HEK293 (cell line): ENCODE results near the gene BTN2A1.

ENCODE experiments used
- CTCF ChIA-PET: fragments of 350-600 bp; formaldehyde crosslinking; extraction: SDS; loops from one replicate; lab custom pipeline; 2021; ENCODE audit warnings: antibody characterized with exemption; lab: Yijun Ruan, JAX
- POLR2A ChIA-PET: fragments of 300-600 bp; formaldehyde crosslinking; extraction: SDS; loops from one replicate; lab custom pipeline; 2020; ENCODE audit warnings: antibody characterized with exemption, inconsistent platforms; lab: Yijun Ruan, JAX
- H3K27ac ChIP-seq: fragments of 200-500 bp; sonication (Bioruptor generic); 2 replicates; pipeline ENCODE4 v1.5.1; 2014; ENCODE audit warnings: low read depth, low read length, control low read depth, inconsistent platforms; ENCODE audit errors: extremely low read depth
- H3K36me3 ChIP-seq, 2 experiments: fragments of 200-500 bp in 1 of 2; sonication (Bioruptor generic) in 1 of 2; 1 replicate in 1 of 2; 2 replicates in 1 of 2; pipeline ENCODE4 v1.5.1; 2014 to 2017; ENCODE audit warnings: inconsistent platforms in 2 of 2, low read length in 2 of 2; ENCODE audit not compliant: control insufficient read depth in 2 of 2, insufficient read depth in 1 of 2
- H3K4me1 ChIP-seq: fragments of 200-500 bp; sonication (Bioruptor generic); 2 replicates; pipeline ENCODE4 v1.5.1; 2014; ENCODE audit warnings: mild to moderate bottlenecking, low read length, inconsistent platforms; ENCODE audit not compliant: control insufficient read depth, insufficient read depth
- H3K4me3 ChIP-seq: 2 replicates; pipeline ENCODE4 v1.5.1; 2011; ENCODE audit warnings: low read depth, mild to moderate bottlenecking, control low read depth, low read length, moderate library complexity
- H3K9me3 ChIP-seq: fragments of 200-500 bp; sonication (Bioruptor generic); 2 replicates; pipeline ENCODE4 v1.5.1; 2014; ENCODE audit warnings: low read depth, low read length, inconsistent platforms; ENCODE audit not compliant: control insufficient read depth, insufficient read depth
- HOXC10 ChIP-seq: sonication (generic); formaldehyde crosslinking; IDR thresholded peaks from 2 replicates; pipeline ENCODE4 v1.8.1; 2023; ENCODE audit warnings: mild to moderate bottlenecking, missing genetic modification reagents
- IKZF3 ChIP-seq: fragments of 450-650 bp; IDR thresholded peaks from 2 replicates; pipeline ENCODE4 v1.5.0; 2018; ENCODE audit warnings: missing biosample characterization, mild to moderate bottlenecking, missing genetic modification characterization, moderate library complexity
- MYNN ChIP-seq: fragments of 450-650 bp; formaldehyde crosslinking; IDR thresholded peaks from 2 replicates; pipeline ENCODE4 v1.5.1; 2016; ENCODE audit warnings: missing biosample characterization, missing genetic modification characterization, borderline replicate concordance
- MZF1 ChIP-seq: fragments of 450-650 bp; formaldehyde crosslinking; IDR thresholded peaks from 2 replicates; pipeline ENCODE4 v1.5.1; 2017; ENCODE audit warnings: missing biosample characterization, missing genetic modification characterization, borderline replicate concordance
- SETDB1 ChIP-seq: IDR thresholded peaks from one replicate; pipeline ENCODE4 v1.6.1; 2017; ENCODE audit warnings: mild to moderate bottlenecking, low read length, moderate library complexity, mixed read lengths; ENCODE audit not compliant: insufficient read length
- ZBTB21 ChIP-seq: fragments of 450-650 bp; formaldehyde crosslinking; IDR thresholded peaks from 2 replicates; pipeline ENCODE4 v1.5.1; 2017; ENCODE audit warnings: missing biosample characterization, missing genetic modification characterization
- ZEB2 ChIP-seq: fragments of 450-650 bp; formaldehyde crosslinking; IDR thresholded peaks from 2 replicates; pipeline ENCODE4 v1.5.1; 2016; ENCODE audit warnings: missing biosample characterization, missing genetic modification characterization
- ZFP3 ChIP-seq: fragments of 450-650 bp; formaldehyde crosslinking; IDR thresholded peaks from 2 replicates; pipeline ENCODE4 v1.5.1; 2016; ENCODE audit warnings: low read depth, missing biosample characterization, missing genetic modification characterization
- ZNF138 ChIP-seq: fragments of 450-650 bp; formaldehyde crosslinking; IDR thresholded peaks from 2 replicates; pipeline ENCODE4 v1.5.1; 2016; ENCODE audit warnings: missing biosample characterization, missing genetic modification characterization, borderline replicate concordance
- ZNF146 ChIP-seq: fragments of 450-650 bp; formaldehyde crosslinking; IDR thresholded peaks from 2 replicates; pipeline ENCODE4 v1.5.1; 2016; ENCODE audit warnings: missing biosample characterization, missing genetic modification characterization
- ZNF157 ChIP-seq: fragments of 450-650 bp; formaldehyde crosslinking; IDR thresholded peaks from 2 replicates; pipeline ENCODE4 v1.5.1; 2016; ENCODE audit warnings: missing biosample characterization, missing genetic modification characterization
- ZNF169 ChIP-seq: fragments of 450-650 bp; formaldehyde crosslinking; IDR thresholded peaks from 2 replicates; pipeline ENCODE4 v1.5.1; 2016; ENCODE audit warnings: missing biosample characterization, missing genetic modification characterization
- ZNF19 ChIP-seq: fragments of 450-650 bp; formaldehyde crosslinking; IDR thresholded peaks from 2 replicates; pipeline ENCODE4; 2016; ENCODE audit warnings: missing biosample characterization, missing genetic modification characterization, low read depth
- ZNF223 ChIP-seq: fragments of 450-650 bp; formaldehyde crosslinking; IDR thresholded peaks from 2 replicates; pipeline ENCODE4 v1.5.1; 2016; ENCODE audit warnings: missing biosample characterization, missing genetic modification characterization
- ZNF354C ChIP-seq: fragments of 450-650 bp; formaldehyde crosslinking; IDR thresholded peaks from 2 replicates; pipeline ENCODE4 v1.5.1; 2016; ENCODE audit warnings: missing biosample characterization, missing genetic modification characterization, low read depth, borderline replicate concordance
- ZNF426 ChIP-seq: fragments of 450-650 bp; formaldehyde crosslinking; IDR thresholded peaks from 2 replicates; pipeline ENCODE4 v1.5.1; 2017; ENCODE audit warnings: missing biosample characterization, missing genetic modification characterization, mild to moderate bottlenecking, inconsistent platforms, moderate library complexity
- ZNF529 ChIP-seq: fragments of 450-650 bp; formaldehyde crosslinking; IDR thresholded peaks from 2 replicates; pipeline ENCODE4 v1.5.1; 2017; ENCODE audit warnings: missing genetic modification characterization, missing biosample characterization; ENCODE audit not compliant: insufficient replicate concordance
- ZNF530 ChIP-seq: fragments of 450-650 bp; formaldehyde crosslinking; IDR thresholded peaks from 2 replicates; pipeline ENCODE4 v1.5.1; 2016; ENCODE audit warnings: low read depth, missing biosample characterization, missing genetic modification characterization
- ZNF624 ChIP-seq: fragments of 450-650 bp; formaldehyde crosslinking; IDR thresholded peaks from 2 replicates; pipeline ENCODE4 v1.5.1; 2017; ENCODE audit warnings: missing biosample characterization, missing genetic modification characterization
- ZNF837 ChIP-seq: fragments of 450-650 bp; formaldehyde crosslinking; IDR thresholded peaks from 2 replicates; pipeline ENCODE4 v1.5.1; 2016; ENCODE audit warnings: missing biosample characterization, missing genetic modification characterization
- ZSCAN30 ChIP-seq: fragments of 450-650 bp; IDR thresholded peaks from 2 replicates; pipeline ENCODE4 v1.5.1; 2018; ENCODE audit warnings: missing biosample characterization, mild to moderate bottlenecking, missing genetic modification characterization, moderate library complexity
- TF ChIP-seq, protein P1 (sequence below): fragments of 450-650 bp; formaldehyde crosslinking; IDR thresholded peaks from 2 replicates; pipeline ENCODE4 v1.5.1; 2016; ENCODE audit warnings: missing biosample characterization, missing genetic modification characterization, borderline replicate concordance
- TF ChIP-seq, protein P2 (sequence below): fragments of 450-650 bp; formaldehyde crosslinking; IDR thresholded peaks from 2 replicates; pipeline ENCODE4 v1.5.1; 2016; ENCODE audit warnings: missing biosample characterization, missing genetic modification characterization
- TF ChIP-seq, protein P3 (sequence below): fragments of 450-650 bp; formaldehyde crosslinking; IDR thresholded peaks from 2 replicates; pipeline ENCODE4 v1.5.1; 2016; ENCODE audit warnings: missing biosample characterization, missing genetic modification characterization
- TF ChIP-seq, protein P4 (sequence below): fragments of 450-650 bp; formaldehyde crosslinking; IDR thresholded peaks from 2 replicates; pipeline ENCODE4 v1.5.1; 2016; ENCODE audit warnings: missing biosample characterization, missing genetic modification characterization

BTN2A1 gene

DNA sequence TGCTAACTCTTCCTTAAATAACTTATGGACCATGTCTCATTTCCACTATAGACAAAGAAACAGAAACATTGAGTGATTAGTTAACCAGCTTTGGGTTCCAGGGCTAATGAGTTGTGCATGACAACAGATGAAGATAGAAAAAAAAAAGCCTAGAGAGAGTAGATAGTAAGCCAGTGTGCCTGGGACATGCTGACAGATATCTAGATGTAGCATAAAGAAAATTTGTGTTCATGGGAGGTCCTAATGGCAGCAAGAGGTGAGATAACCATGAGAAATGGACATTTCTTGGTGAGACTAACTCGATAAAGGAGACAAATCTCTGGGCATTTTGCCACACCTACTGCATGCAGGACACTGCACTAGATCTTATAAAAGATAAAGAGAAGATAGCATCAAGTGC is 20.2 kb upstream of the BTN2A1 start:
- POLR2A ChIA-PET = no interaction called here
- H3K36me3 ChIP-seq = peaks cover 0 to 4% of the 10 kb centered on the region in 2 experiments; a peak in 1 of 3 replicates
- H3K4me3 ChIP-seq = no peak overlapping the region
- TF ChIP-seq ZEB2 (tag by site-specific recombination) (no peak), ZFP3 (tag by site-specific recombination) (no peak), ZNF624 (no peak), ZNF146 (tag by site-specific recombination) (no peak), ZNF426 (tag by site-specific recombination) (no peak), ZNF138 (tag by site-specific recombination) (no peak), ZNF223 (tag by site-specific recombination) (no peak), ZNF530 (tag by site-specific recombination) (no peak)
- TF ChIP-seq, protein P1, sequence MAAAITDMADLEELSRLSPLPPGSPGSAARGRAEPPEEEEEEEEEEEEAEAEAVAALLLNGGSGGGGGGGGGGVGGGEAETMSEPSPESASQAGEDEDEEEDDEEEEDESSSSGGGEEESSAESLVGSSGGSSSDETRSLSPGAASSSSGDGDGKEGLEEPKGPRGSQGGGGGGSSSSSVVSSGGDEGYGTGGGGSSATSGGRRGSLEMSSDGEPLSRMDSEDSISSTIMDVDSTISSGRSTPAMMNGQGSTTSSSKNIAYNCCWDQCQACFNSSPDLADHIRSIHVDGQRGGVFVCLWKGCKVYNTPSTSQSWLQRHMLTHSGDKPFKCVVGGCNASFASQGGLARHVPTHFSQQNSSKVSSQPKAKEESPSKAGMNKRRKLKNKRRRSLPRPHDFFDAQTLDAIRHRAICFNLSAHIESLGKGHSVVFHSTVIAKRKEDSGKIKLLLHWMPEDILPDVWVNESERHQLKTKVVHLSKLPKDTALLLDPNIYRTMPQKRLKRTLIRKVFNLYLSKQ (tag by site-specific recombination) = no peak
- TF ChIP-seq, protein P2, sequence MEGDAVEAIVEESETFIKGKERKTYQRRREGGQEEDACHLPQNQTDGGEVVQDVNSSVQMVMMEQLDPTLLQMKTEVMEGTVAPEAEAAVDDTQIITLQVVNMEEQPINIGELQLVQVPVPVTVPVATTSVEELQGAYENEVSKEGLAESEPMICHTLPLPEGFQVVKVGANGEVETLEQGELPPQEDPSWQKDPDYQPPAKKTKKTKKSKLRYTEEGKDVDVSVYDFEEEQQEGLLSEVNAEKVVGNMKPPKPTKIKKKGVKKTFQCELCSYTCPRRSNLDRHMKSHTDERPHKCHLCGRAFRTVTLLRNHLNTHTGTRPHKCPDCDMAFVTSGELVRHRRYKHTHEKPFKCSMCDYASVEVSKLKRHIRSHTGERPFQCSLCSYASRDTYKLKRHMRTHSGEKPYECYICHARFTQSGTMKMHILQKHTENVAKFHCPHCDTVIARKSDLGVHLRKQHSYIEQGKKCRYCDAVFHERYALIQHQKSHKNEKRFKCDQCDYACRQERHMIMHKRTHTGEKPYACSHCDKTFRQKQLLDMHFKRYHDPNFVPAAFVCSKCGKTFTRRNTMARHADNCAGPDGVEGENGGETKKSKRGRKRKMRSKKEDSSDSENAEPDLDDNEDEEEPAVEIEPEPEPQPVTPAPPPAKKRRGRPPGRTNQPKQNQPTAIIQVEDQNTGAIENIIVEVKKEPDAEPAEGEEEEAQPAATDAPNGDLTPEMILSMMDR = no peak
- no peaks in the 10 kb centered on the region for H3K9me3 ChIP-seq
- no peaks in the 10 kb centered on the region for H3K4me1 ChIP-seq
- CTCF ChIA-PET = no interaction called here
- no peak overlapping the region for H3K27ac ChIP-seq

DNA sequence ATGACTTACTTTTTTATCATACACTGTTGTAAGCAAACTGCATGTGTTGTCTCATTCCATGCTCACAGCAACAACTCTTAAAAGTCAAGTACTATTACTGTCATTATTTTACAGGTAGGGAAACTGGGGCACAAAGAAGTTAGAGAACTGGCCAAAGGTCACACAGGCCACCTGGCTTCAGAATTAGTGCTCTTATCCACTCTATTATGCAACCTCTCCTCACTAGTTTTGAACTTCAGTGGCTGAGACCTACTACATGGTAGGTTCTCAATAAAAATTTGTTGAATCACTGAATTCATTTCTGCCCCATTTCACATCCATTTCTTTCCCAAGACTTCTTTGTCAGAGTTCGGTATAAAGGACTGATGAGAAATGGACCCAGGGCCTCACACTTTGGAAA is 19.8 kb upstream of the BTN2A1 start:
- CTCF ChIA-PET = no interaction called here
- POLR2A ChIA-PET = no interaction called here
- Histone ChIP-seq H3K9me3 (no peaks in the 10 kb centered on the region), H3K27ac (no peak overlapping the region), H3K4me3 (no peak overlapping the region), H3K4me1 (no peaks in the 10 kb centered on the region), H3K36me3 (no peaks in the 10 kb centered on the region)
- TF ChIP-seq ZNF529 (no peak), ZNF19 (no peak), MZF1 (tag by site-specific recombination) (no peak), SETDB1 (no peak), HOXC10 (CRISPR knock-in tag) (no peak), ZNF157 (tag by site-specific recombination) (no peak), MYNN (tag by site-specific recombination) (no peak), ZNF837 (tag by site-specific recombination) (no peak), IKZF3 (tag by site-specific recombination) (no peak), ZBTB21 (no peak), ZSCAN30 (tag by site-specific recombination) (no peak), ZNF169 (tag by site-specific recombination) (no peak), ZNF354C (tag by site-specific recombination) (no peak)
- TF ChIP-seq, protein P3, sequence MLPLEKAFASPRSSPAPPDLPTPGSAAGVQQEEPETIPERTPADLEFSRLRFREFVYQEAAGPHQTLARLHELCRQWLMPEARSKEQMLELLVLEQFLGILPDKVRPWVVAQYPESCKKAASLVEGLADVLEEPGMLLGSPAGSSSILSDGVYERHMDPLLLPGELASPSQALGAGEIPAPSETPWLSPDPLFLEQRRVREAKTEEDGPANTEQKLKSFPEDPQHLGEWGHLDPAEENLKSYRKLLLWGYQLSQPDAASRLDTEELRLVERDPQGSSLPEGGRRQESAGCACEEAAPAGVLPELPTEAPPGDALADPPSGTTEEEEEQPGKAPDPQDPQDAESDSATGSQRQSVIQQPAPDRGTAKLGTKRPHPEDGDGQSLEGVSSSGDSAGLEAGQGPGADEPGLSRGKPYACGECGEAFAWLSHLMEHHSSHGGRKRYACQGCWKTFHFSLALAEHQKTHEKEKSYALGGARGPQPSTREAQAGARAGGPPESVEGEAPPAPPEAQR (tag by site-specific recombination) = no peak
- TF ChIP-seq, protein P4, sequence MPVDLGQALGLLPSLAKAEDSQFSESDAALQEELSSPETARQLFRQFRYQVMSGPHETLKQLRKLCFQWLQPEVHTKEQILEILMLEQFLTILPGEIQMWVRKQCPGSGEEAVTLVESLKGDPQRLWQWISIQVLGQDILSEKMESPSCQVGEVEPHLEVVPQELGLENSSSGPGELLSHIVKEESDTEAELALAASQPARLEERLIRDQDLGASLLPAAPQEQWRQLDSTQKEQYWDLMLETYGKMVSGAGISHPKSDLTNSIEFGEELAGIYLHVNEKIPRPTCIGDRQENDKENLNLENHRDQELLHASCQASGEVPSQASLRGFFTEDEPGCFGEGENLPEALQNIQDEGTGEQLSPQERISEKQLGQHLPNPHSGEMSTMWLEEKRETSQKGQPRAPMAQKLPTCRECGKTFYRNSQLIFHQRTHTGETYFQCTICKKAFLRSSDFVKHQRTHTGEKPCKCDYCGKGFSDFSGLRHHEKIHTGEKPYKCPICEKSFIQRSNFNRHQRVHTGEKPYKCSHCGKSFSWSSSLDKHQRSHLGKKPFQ (tag by site-specific recombination) = no peak
